Measurements from ENCODE around the gene RSPH1.
A peak's percentile ranks its signal among the peaks of the same experiment; 100 is the strongest.

Gene RSPH1

GRCh38 chr21:42538479-42539275 is 42.7 kb upstream of the RSPH1 start:
- no peak for DNase-seq (ENCODE audit: extremely low read depth, low read depth)

DNA sequence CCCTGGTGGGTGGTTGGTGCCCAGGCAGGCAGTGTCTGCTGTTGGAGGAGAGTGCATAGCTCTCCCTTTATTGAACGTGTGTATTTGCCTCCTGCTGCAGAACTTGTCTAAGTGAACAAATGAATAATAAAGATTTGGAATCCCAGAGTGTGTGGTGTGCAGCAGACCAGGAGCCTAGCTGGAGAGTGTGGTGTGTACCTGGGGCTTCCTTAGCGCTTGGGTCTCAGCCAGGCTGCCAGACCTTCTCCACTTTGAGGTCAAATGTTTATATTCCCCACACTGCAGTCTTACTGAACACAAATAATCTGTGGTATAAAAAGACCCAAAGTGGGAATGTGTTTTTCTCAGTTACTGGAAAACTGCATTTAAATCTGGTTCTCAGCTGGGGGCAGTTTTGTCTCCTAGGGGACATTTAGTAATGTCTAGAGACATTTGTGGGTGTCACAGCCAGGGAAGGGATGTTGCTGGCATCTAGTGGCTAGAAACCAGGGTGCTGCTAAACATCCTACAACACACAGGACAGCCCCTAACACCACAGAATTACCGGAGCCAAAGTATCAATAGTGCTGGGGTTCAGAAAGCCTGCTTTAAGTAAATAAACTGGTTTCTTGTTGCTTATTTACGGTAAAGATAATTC is 41.2 kb upstream of the RSPH1 start:
- TF ChIP-seq CTCF (IDR thresholded peaks at IDR 0.05; ENCODE audit: low read depth, low read length, missing control alignments) = peak; percentile 28
- DNase-seq (ENCODE audit: extremely low read depth, low read depth) = no peak

More at GRCh38 chr21:42538479-42539275, 42.7 kb upstream of the RSPH1 start:
- H3K4me3 ChIP-seq (replicated peaks; ENCODE audit: low read depth, low read length) = no peak overlapping the region
- no peak for TF ChIP-seq CTCF (IDR thresholded peaks at IDR 0.05; ENCODE audit: low read depth, low read length, missing control alignments)

GRCh38 chr21:42536601-42537000 is 40.6 kb upstream of the RSPH1 start:
- no peak overlapping the region for H3K4me3 ChIP-seq (replicated peaks; ENCODE audit: low read depth, low read length)
- TF ChIP-seq CTCF (IDR thresholded peaks at IDR 0.05; ENCODE audit: low read depth, low read length, missing control alignments) = no peak
- DNase-seq (ENCODE audit: extremely low read depth, low read depth) = no peak

More for the DNA sequence above, 41.2 kb upstream of the RSPH1 start:
- no peak overlapping the region for H3K4me3 ChIP-seq (replicated peaks; ENCODE audit: low read depth, low read length)

DNA sequence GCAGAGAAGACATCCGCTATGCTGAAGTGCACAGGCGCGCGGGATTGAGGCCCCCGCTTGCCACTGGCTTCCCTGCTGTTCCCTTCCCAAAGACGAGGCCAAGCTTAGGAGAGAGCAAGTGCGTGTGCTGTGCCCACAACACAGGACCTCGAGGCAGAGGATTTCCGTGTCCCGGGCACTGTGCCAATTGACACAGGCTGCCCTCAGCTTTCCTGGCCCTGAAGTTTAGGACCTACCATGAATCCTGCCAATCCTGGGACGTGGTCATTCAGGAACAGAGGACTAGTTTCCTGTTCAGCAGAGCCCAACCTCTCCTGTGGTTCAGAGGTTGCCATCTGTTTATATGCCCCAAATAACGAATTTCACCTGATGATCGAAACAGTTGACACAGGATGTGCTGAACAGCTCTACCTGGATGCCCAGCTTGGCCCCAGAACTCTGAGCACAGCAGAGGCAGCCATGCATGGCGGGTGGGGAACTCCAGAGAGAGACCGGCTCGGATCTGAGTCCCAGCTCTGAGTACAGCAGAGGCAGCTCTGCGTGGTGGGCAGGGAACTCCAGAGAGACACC is 39.7 kb upstream of the RSPH1 start:
- DNase-seq (ENCODE audit: extremely low read depth, low read depth) = no peak
- TF ChIP-seq CTCF (IDR thresholded peaks at IDR 0.05; ENCODE audit: low read depth, low read length, missing control alignments) = no peak
- no peak overlapping the region for H3K4me3 ChIP-seq (replicated peaks; ENCODE audit: low read depth, low read length)

- DNase-seq (ENCODE audit: extremely low read depth, low read depth) = no peak
- TF ChIP-seq CTCF (IDR thresholded peaks at IDR 0.05; ENCODE audit: low read depth, low read length, missing control alignments) = no peak
- no peak overlapping the region for H3K4me3 ChIP-seq (replicated peaks; ENCODE audit: low read depth, low read length)
Measured at GRCh38 chr21:42534421-42535378, 38.7 kb upstream of the RSPH1 start.

DNA sequence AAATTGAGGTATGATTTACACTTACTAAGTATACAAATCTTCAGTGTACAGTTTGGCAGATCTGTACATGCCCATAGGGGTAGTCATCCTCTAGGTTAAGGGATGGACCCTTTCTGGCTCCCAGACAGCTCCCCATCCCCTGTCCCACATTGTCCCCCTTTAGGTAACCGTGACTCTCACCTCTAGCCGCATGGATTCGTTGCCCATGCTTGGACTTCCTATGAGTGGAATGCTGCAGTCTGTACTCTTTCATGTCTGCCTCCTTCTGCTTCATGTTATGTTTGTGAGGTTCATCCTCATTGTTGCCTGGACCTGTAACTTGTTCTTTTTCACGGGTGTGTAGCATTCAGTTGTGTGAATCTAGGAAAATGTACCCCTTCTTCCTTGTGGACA is 37.9 kb upstream of the RSPH1 start:
- DNase-seq (ENCODE audit: extremely low read depth, low read depth) = no peak
- H3K4me3 ChIP-seq (replicated peaks; ENCODE audit: low read depth, low read length) = no peak overlapping the region
- no peak for TF ChIP-seq CTCF (IDR thresholded peaks at IDR 0.05; ENCODE audit: low read depth, low read length, missing control alignments)

Measured in HFF-Myc (cell line).